SJCRH30 (cell line): ENCODE measurements around the gene NOTCH2. TPM values are rescaled to one million over a fixed set of nuclear protein-coding genes. Genes with fewer than 3 reads are reported as not detected.

ENCODE experiments used
- DNase-seq, 2 experiments: peaks; one replicate each; pipeline ENCODE4 v3.0.0-alpha.2; 2015 to 2020
- H3K27ac ChIP-seq: fragments of 250-450 bp; sonication (Bioruptor Pico); 2 replicates; pipeline ENCODE4 v1.5.1; 2020; ENCODE audit warnings: mild to moderate bottlenecking, moderate library complexity
- H3K27me3 ChIP-seq: fragments of 250-450 bp; sonication (Bioruptor Pico); 2 replicates; pipeline ENCODE4 v1.5.1; 2020; ENCODE audit warnings: mild to moderate bottlenecking, moderate library complexity
- H3K36me3 ChIP-seq: fragments of 250-450 bp; sonication (Bioruptor Pico); 2 replicates; pipeline ENCODE4 v1.5.1; 2020; ENCODE audit warnings: mild to moderate bottlenecking, moderate library complexity
- H3K4me1 ChIP-seq: fragments of 250-450 bp; sonication (Bioruptor Pico); 2 replicates; pipeline ENCODE4 v1.5.1; 2020; ENCODE audit warnings: mild to moderate bottlenecking, moderate library complexity
- H3K4me3 ChIP-seq: fragments of 250-450 bp; sonication (Bioruptor Pico); 2 replicates; pipeline ENCODE4 v1.5.1; 2020; ENCODE audit warnings: mild to moderate bottlenecking, moderate library complexity
- H3K9me3 ChIP-seq: fragments of 250-450 bp; sonication (Bioruptor Pico); replicated peaks from 2 replicates; pipeline ENCODE4 v1.5.1; 2020; ENCODE audit warnings: mild to moderate bottlenecking, moderate library complexity
- total RNA-seq: library from RNA; depleted of rRNA; stranded (reverse); fragments of >200 nt; shearing (Covaris generic); gene quantifications from 2 replicates; pipeline ENCODE4 v1.2.3, GENCODE V29; 2014

Gene NOTCH2
- total RNA-seq, 1 experiment from 2014 or later = 72.1 TPM

DNA sequence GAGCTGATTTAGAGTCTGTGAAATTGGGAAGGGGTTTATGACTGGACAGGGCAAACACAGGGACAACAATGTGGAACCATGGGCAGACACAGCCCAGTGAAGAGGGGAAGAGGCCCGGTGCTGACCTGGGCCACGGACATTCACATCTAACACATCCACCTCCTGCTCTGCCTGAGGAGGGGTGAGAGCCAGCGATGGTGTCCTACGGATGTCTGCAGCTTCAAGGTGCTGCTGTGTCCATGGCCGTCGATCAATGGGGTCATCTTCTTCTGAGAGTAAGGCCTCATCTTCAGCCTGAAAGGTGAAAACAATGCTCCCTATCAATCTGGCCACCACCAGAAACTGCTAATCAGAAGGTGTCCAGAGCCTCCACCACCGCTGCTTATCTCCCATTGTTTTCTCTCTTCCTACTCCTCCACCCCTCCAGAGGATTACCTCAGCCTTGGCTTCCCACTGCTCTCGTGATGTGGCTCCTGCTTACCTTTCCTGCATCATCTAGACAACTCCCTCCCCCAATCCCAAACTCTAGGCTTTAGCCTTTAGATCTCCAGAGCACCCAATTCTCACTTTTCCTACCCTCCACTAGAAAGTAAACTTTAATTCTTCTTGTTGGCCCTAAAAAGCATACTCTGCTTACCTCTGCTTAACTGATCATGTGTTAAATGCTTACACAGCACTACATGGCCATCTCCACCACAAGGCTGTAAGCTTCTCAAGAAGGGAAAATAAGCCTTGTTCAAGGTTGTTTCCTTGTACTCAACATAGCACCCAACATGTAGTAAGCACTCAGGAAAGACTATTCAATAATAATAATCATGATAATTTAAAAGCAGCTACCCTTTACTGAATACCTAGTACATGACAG, 149.1 kb downstream of the NOTCH2 start:
- Histone ChIP-seq H3K4me3 (no peak overlapping the region), H3K4me1 (no peaks in the 10 kb centered on the region), H3K27ac (no peak overlapping the region), H3K27me3 (no peaks in the 10 kb centered on the region), H3K36me3 (peaks cover 87% of the 10 kb centered on the region), H3K9me3 (no peaks in the 10 kb centered on the region)
- DNase-seq = no peak

GRCh38 chr1:119919241-119919640, 150.2 kb downstream of the NOTCH2 start:
- H3K4me1 ChIP-seq = no peaks in the 10 kb centered on the region
- no peak overlapping the region for H3K4me3 ChIP-seq
- no peak for DNase-seq
- H3K9me3 ChIP-seq = no peaks in the 10 kb centered on the region
- H3K36me3 ChIP-seq = peaks cover 87% of the 10 kb centered on the region
- no peak overlapping the region for H3K27ac ChIP-seq
- H3K27me3 ChIP-seq = no peaks in the 10 kb centered on the region

GRCh38 chr1:119918301-119918700, 151.2 kb downstream of the NOTCH2 start:
- Histone ChIP-seq H3K9me3 (no peaks in the 10 kb centered on the region), H3K4me1 (no peaks in the 10 kb centered on the region), H3K36me3 (peaks cover 87% of the 10 kb centered on the region), H3K27ac (no peak overlapping the region), H3K27me3 (no peaks in the 10 kb centered on the region), H3K4me3 (no peak overlapping the region)
- no peak for DNase-seq

DNA sequence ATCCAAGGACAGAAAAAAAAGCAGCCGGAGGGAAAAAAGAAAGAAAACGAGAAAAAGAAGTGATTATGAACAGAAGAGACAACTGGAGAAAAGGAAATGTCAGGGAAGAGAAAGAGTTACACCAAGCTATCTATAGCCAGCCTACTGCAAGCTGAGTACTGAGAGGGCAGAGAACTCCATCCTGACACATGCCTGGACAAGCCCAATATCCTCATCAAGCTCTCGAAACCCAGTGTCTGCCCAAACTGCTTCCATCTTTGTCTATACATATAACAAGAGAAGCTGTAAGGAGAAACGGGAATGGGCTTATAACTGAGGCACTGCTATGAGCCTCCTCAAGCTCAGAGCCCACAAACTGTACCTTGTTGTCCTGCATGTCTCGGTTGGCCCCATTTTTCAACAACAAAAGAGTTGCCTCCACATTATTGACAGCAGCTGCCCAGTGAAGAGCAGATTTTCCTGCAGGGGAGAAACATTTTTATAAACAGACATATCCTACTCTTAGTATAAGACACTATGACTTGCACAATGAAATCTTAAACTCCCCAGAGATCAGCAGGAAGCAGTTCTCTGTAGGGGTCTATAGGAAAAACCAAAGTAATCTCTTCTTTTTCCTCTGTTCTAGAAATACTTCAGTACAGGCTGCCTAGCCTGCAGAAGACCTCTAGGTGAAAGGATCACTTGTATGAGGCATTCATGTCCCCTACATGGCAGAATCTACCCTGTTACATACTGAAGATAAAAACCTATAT, 152.0 kb downstream of the NOTCH2 start:
- no peaks in the 10 kb centered on the region for H3K27me3 ChIP-seq
- H3K9me3 ChIP-seq = no peaks in the 10 kb centered on the region; the same call in 1 of the 2 replicates
- DNase-seq = no peak
- H3K27ac ChIP-seq = no peak overlapping the region
- no peak overlapping the region for H3K4me3 ChIP-seq
- no peaks in the 10 kb centered on the region for H3K4me1 ChIP-seq
- H3K36me3 ChIP-seq = peaks cover 86% of the 10 kb centered on the region

- H3K4me3 ChIP-seq = no peak overlapping the region
- no peaks in the 10 kb centered on the region; the same call in 1 of the 2 replicates for H3K9me3 ChIP-seq
- H3K36me3 ChIP-seq = peaks cover 69% of the 10 kb centered on the region
- no peaks in the 10 kb centered on the region for H3K27me3 ChIP-seq
- no peak for DNase-seq
- no peaks in the 10 kb centered on the region for H3K4me1 ChIP-seq
- H3K27ac ChIP-seq = no peak overlapping the region
These were observed 153.9 kb downstream of the NOTCH2 start for GRCh38 chr1:119915517-119915916.

DNA sequence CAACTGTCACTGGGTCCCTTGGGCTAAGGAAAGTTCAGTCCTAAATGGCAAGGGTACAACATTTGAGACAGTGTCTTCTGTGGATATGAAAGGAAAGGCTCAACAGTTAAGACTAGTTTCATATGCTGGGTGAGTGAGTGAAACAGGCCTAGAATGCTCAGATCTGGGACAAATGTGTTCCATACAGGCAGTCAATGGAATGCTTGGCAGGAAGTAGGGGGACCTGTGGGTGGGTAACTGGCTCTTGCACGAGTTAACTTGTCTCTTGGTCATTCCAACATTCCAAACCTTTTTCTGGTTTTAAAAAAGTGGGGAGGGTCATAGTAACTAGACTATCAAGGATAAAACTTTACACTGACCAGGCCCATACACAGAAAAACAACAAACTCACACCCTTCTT, 155.4 kb downstream of the NOTCH2 start:
- H3K27me3 ChIP-seq = no peaks in the 10 kb centered on the region
- no peak overlapping the region for H3K27ac ChIP-seq
- no peak overlapping the region for H3K4me3 ChIP-seq
- no peak for DNase-seq
- H3K36me3 ChIP-seq = peaks cover 56% of the 10 kb centered on the region
- no peaks in the 10 kb centered on the region; the same call in 1 of the 2 replicates for H3K9me3 ChIP-seq
- H3K4me1 ChIP-seq = no peaks in the 10 kb centered on the region

- no peaks in the 10 kb centered on the region for H3K27me3 ChIP-seq
- H3K9me3 ChIP-seq = no peaks in the 10 kb centered on the region; the same call in 1 of the 2 replicates
- H3K27ac ChIP-seq = no peak overlapping the region
- no peak overlapping the region for H3K4me3 ChIP-seq
- peaks cover 47% of the 10 kb centered on the region for H3K36me3 ChIP-seq
- DNase-seq = no peak
- H3K4me1 ChIP-seq = no peaks in the 10 kb centered on the region
These were observed 156.5 kb downstream of the NOTCH2 start for GRCh38 chr1:119912963-119913362.

- no peaks in the 10 kb centered on the region for H3K4me1 ChIP-seq
- peaks cover 35% of the 10 kb centered on the region for H3K36me3 ChIP-seq
- no peaks in the 10 kb centered on the region for H3K27me3 ChIP-seq
- no peaks in the 10 kb centered on the region; the same call in 1 of the 2 replicates for H3K9me3 ChIP-seq
- H3K4me3 ChIP-seq = no peak overlapping the region
- H3K27ac ChIP-seq = no peak overlapping the region
- no peak for DNase-seq
These were observed 157.7 kb downstream of the NOTCH2 start for GRCh38 chr1:119911775-119912174.

GRCh38 chr1:119910618-119911017, 158.8 kb downstream of the NOTCH2 start:
- Histone ChIP-seq H3K9me3 (peaks cover 3% of the 10 kb centered on the region; the same call in 1 of the 2 replicates), H3K36me3 (peaks cover 26% of the 10 kb centered on the region), H3K27me3 (no peaks in the 10 kb centered on the region), H3K4me3 (no peak overlapping the region), H3K4me1 (no peaks in the 10 kb centered on the region), H3K27ac (no peak overlapping the region)
- DNase-seq = no peak

- Histone ChIP-seq H3K4me1 (no peaks in the 10 kb centered on the region), H3K27ac (no peak overlapping the region), H3K27me3 (no peaks in the 10 kb centered on the region), H3K36me3 (peaks cover 20% of the 10 kb centered on the region), H3K9me3 (peaks cover 3% of the 10 kb centered on the region; the same call in 1 of the 2 replicates), H3K4me3 (no peak overlapping the region)
- DNase-seq = no peak
These were observed 159.4 kb downstream of the NOTCH2 start for GRCh38 chr1:119909890-119910596.

- Histone ChIP-seq H3K27ac (no peak overlapping the region), H3K4me1 (no peaks in the 10 kb centered on the region), H3K9me3 (peaks cover 3% of the 10 kb centered on the region; the same call in 1 of the 2 replicates), H3K27me3 (no peaks in the 10 kb centered on the region), H3K36me3 (peaks cover 7% of the 10 kb centered on the region), H3K4me3 (no peak overlapping the region)
- DNase-seq = no peak
These were observed 160.8 kb downstream of the NOTCH2 start for GRCh38 chr1:119908661-119909060.

- H3K27me3 ChIP-seq = no peaks in the 10 kb centered on the region
- no peaks in the 10 kb centered on the region for H3K4me1 ChIP-seq
- H3K4me3 ChIP-seq = no peak overlapping the region
- DNase-seq = no peak
- no peaks in the 10 kb centered on the region for H3K36me3 ChIP-seq
- H3K9me3 ChIP-seq = 0 out of 2 replicates have a peak, but pooled peaks cover 3% of the 10 kb centered on the region
- no peak overlapping the region for H3K27ac ChIP-seq
These were observed 162.4 kb downstream of the NOTCH2 start for GRCh38 chr1:119906927-119907652.

GRCh38 chr1:119903443-119903835, 166.0 kb downstream of the NOTCH2 start:
- H3K4me1 ChIP-seq = no peaks in the 10 kb centered on the region
- no peak overlapping the region for H3K27ac ChIP-seq
- DNase-seq = no peak
- H3K9me3 ChIP-seq = 0 out of 2 replicates have a peak, but pooled peaks cover 3% of the 10 kb centered on the region
- no peaks in the 10 kb centered on the region for H3K27me3 ChIP-seq
- no peaks in the 10 kb centered on the region for H3K36me3 ChIP-seq
- H3K4me3 ChIP-seq = no peak overlapping the region

- DNase-seq = no peak
- Histone ChIP-seq H3K9me3 (0 out of 2 replicates have a peak, but pooled peaks cover 3% of the 10 kb centered on the region), H3K27me3 (no peaks in the 10 kb centered on the region), H3K36me3 (no peaks in the 10 kb centered on the region), H3K27ac (no peak overlapping the region), H3K4me3 (no peak overlapping the region), H3K4me1 (no peaks in the 10 kb centered on the region)
These were observed 166.6 kb downstream of the NOTCH2 start for GRCh38 chr1:119902775-119903442.
